Prostate gland (tissue), 2 donors: ENCODE measurements around the gene NDST4. TPM values are rescaled to one million over a fixed set of nuclear protein-coding genes. Genes with fewer than 3 reads are reported as not detected.

Experiments used
- DNase-seq: peaks from one replicate; pipeline ENCODE4 v3.0.0-alpha.2; 2019; ENCODE audit warnings: low spot score
- H3K27ac ChIP-seq, 2 donors: fragments of 200-600 bp; sonication (generic); 2 replicates each; pipeline ENCODE4 v1.5.1; 2017 to 2019
- H3K27me3 ChIP-seq: fragments of 200-600 bp; sonication (generic); replicated peaks from 2 replicates; pipeline ENCODE4 v1.5.1; 2019; ENCODE audit not compliant: insufficient read depth
- H3K36me3 ChIP-seq, 2 donors: fragments of 200-600 bp; sonication (generic); 1 replicate in 1 of 2; 2 replicates in 1 of 2; pipeline versions ENCODE4 v1.5.1 to v1.8.1; 2017 to 2019
- H3K4me1 ChIP-seq: fragments of 200-600 bp; sonication (generic); replicated peaks from 2 replicates; pipeline ENCODE4 v1.5.1; 2019
- H3K4me3 ChIP-seq, 2 donors: fragments of 200-600 bp; sonication (generic); 2 replicates each; pipeline ENCODE4 v1.5.1; 2017 to 2019
- H3K9me3 ChIP-seq: fragments of 200-600 bp; sonication (generic); 2 replicates; pipeline ENCODE4 v1.5.1; 2017
- POLR2AphosphoS5 ChIP-seq: sonication (generic); formaldehyde crosslinking; IDR thresholded peaks from one replicate; pipeline ENCODE4 v1.6.1; 2017; ENCODE audit warnings: antibody characterized with exemption
- WGBS: methylation state at CpG from one replicate; pipeline ENCODE4 v1.1.5; 2018; 5-methylcytosine and 5-hydroxymethylcytosine counted together
- intact Hi-C: fragments of 100-400 bp; cut with DNase I; formaldehyde crosslinking; loops from one replicate; pipeline ENCODE4 v1.14.2; 2022
- small RNA-seq, 2 donors: library from RNA; depleted of rRNA; stranded (forward); fragments of <200 nt; gene quantifications; one replicate each; pipeline ENCODE3, GENCODE V24; 2016
- total RNA-seq, 2 donors: library from RNA; depleted of rRNA; stranded (reverse); fragments of >200 nt; gene quantifications; one replicate each; pipeline ENCODE4 v1.1.0, GENCODE V29; 2016

Gene NDST4
- total RNA-seq, 2 donors from 2014 or later: 0.14 to 1.8 TPM

- no peaks in the 10 kb centered on the region for H3K4me1 ChIP-seq
- WGBS: 75% methylated on average over 1 of the region's 1 CpG
Observed at GRCh38 chr4:114780205-114780604, 333.2 kb downstream of the NDST4 start.

More at GRCh38 chr4:114780205-114780604, 333.2 kb downstream of the NDST4 start:
- Histone ChIP-seq H3K27ac (no peak overlapping the region), H3K9me3 (no peaks in the 10 kb centered on the region), H3K27me3 (no peaks in the 10 kb centered on the region), H3K4me3 (no peak overlapping the region), H3K36me3 (no peaks in the 10 kb centered on the region)
- TF ChIP-seq POLR2AphosphoS5: no peak
- DNase-seq: no peak
- intact Hi-C loops: no loop called here

Small RNA genes lying within 50 kb of the gene (small RNA-seq; reads per million reads assigned to genes)
- 0 reads per million in 2 donors for gene RN7SL808P
